RPMI7951 (cell line): ENCODE results near the gene LRRN4CL. TPM values are rescaled to one million over a fixed set of nuclear protein-coding genes. Genes with fewer than 3 reads are reported as not detected.
"Not testable (repeated sequence)": the region's sequence is repeated elsewhere in the genome, so short reads cannot be mapped to it uniquely, and the experiment has no call there.

Source experiments
- DNase-seq: peaks from one replicate; pipeline ENCODE4 v3.0.0-alpha.2; 2012; ENCODE audit warnings: low read depth
- total RNA-seq: library from RNA; depleted of rRNA; stranded (reverse); fragments of >200 nt; shearing (Covaris generic); gene quantifications from 2 replicates; pipeline ENCODE4 v1.2.3, GENCODE V29; 2014

Gene LRRN4CL
- total RNA-seq, 1 experiment from 2014 or later = 6.0 TPM

GRCh38 chr11:62676698-62677097 is 12.6 kb downstream of the LRRN4CL start:
- DNase-seq = no peak

- not testable (repeated sequence) for DNase-seq
Observed at GRCh38 chr11:62675415-62675814, 13.9 kb downstream of the LRRN4CL start.

- DNase-seq = no peak
Observed at GRCh38 chr11:62673196-62673525, 16.2 kb downstream of the LRRN4CL start.

GRCh38 chr11:62671608-62672389 is 17.5 kb downstream of the LRRN4CL start, which contains the start of the genes LBHD1 and UQCC3:
LBHD1 (minus strand) TSS chr11:62672267; CDS start chr11:62670031, 2,236 bp downstream.
UQCC3 (plus strand) TSS chr11:62671673; CDS start chr11:62671746, 73 bp downstream.
- DNase-seq = peak; percentile 90

GRCh38 chr11:62671236-62671607 is 18.1 kb downstream of the LRRN4CL start:
- DNase-seq = no peak

- DNase-seq = no peak
Observed at GRCh38 chr11:62669420-62670161, 19.7 kb downstream of the LRRN4CL start.

GRCh38 chr11:62667460-62667859 is 21.9 kb downstream of the LRRN4CL start:
- DNase-seq = no peak

GRCh38 chr11:62666259-62666926 is 22.9 kb downstream of the LRRN4CL start:
- DNase-seq = no peak

- peak; percentile 62 for DNase-seq
Observed at GRCh38 chr11:62665599-62666258, 23.6 kb downstream of the LRRN4CL start.

- DNase-seq = peak; percentile 92
Observed at GRCh38 chr11:62665075-62665598, 24.2 kb downstream of the LRRN4CL start, which contains the start of the genes C11orf98 and CSKMT. C11orf98 (minus strand) TSS chr11:62665210; CDS start chr11:62665169, 41 bp downstream. CSKMT (plus strand) TSS chr11:62665312; CDS start chr11:62665880, 568 bp downstream.

GRCh38 chr11:62664405-62665074 is 24.8 kb downstream of the LRRN4CL start:
- DNase-seq = peak; percentile 52

- no peak for DNase-seq
Observed at GRCh38 chr11:62656796-62657429, 32.4 kb downstream of the LRRN4CL start.

GRCh38 chr11:62654297-62654696 is 35.0 kb downstream of the LRRN4CL start:
- DNase-seq = no peak

GRCh38 chr11:62652161-62653006 is 36.9 kb downstream of the LRRN4CL start:
- DNase-seq = no peak

GRCh38 chr11:62650283-62650682 is 39.0 kb downstream of the LRRN4CL start:
- not testable (repeated sequence) for DNase-seq

GRCh38 chr11:62649486-62649885 is 39.8 kb downstream of the LRRN4CL start:
- no peak for DNase-seq

- DNase-seq = no peak
Observed at GRCh38 chr11:62648967-62649364, 40.4 kb downstream of the LRRN4CL start.

GRCh38 chr11:62648185-62648966 is 41.0 kb downstream of the LRRN4CL start:
- DNase-seq = no peak

GRCh38 chr11:62647609-62648005 is 41.7 kb downstream of the LRRN4CL start:
- DNase-seq = peak; percentile 21
